Measurements from ENCODE around the gene SDK1. TPM values are rescaled to one million over a fixed set of nuclear protein-coding genes. Genes with fewer than 3 reads are reported as not detected.

Gene SDK1
- total RNA-seq, 1 donor from 2014 or later, result 16.7 TPM

DNA sequence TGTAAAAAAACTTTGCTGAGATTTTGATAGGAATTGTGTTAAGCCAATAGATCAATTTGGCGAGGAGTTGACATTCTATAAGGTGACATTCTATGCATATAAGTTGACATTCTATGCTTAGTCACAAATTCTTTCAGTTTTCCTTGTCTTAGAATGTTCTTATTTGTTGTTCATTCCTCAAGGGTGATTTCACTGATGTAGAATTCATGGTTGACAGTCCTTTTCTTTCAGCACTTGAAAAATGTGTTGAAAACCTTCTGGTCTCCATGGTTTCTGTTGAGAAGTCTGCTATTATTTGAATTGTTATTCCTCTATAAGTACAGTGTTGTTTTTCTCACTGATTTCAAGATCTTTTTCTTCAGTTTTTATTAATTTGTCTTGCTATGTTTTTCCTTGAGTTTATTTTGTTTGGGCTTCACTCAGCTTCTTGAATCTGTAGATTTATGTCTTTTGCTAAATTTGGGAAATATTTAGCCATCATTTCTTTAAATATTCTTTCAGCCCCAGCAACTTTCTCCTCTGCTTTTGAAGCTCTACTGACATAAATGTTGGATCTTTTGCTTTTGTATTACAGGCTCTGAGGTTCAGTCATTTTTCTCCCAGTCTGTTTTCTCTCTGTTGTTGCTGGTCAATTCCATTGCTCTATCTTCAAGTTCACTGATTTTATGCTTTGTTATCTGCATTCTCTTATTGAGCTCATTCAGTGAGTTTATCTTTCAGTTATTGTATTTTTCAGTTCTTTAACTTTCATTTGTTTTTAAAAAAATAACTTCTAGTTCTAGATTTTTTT lies 154.9 kb downstream of the SDK1 start:
- H3K4me1 ChIP-seq, result no peaks in the 10 kb centered on the region
- DNase-seq (ENCODE audit: extremely low spot score in 2 of 2), result no peak
- H3K27me3 ChIP-seq, result no peaks in the 10 kb centered on the region
- no peak overlapping the region for H3K27ac ChIP-seq
- TF ChIP-seq POLR2A (IDR thresholded peaks at IDR 0.05) (no peak), POLR2AphosphoS5 (IDR thresholded peaks at IDR 0.05; ENCODE audit: insufficient read depth in 1 of 2, low read depth in 1 of 2) (no peak)
- no peak overlapping the region for H3K4me3 ChIP-seq
- intact Hi-C loops (cut with DNase I), result no loop called here
- no peaks in the 10 kb centered on the region for H3K36me3 ChIP-seq
- no peaks in the 10 kb centered on the region for H3K9me3 ChIP-seq

- H3K9me3 ChIP-seq, result no peaks in the 10 kb centered on the region
- DNase-seq (ENCODE audit: extremely low spot score in 2 of 2), result no peak
- H3K36me3 ChIP-seq, result no peaks in the 10 kb centered on the region
- no peaks in the 10 kb centered on the region for H3K4me1 ChIP-seq
- intact Hi-C loops (cut with DNase I), result no loop called here
- no peak overlapping the region for H3K4me3 ChIP-seq
- TF ChIP-seq POLR2A (IDR thresholded peaks at IDR 0.05), result no peak
- TF ChIP-seq CTCF (IDR thresholded peaks at IDR 0.05), result no peak
- no peak for TF ChIP-seq POLR2AphosphoS5 (IDR thresholded peaks at IDR 0.05; ENCODE audit: insufficient read depth in 1 of 2, low read depth in 1 of 2)
- H3K27ac ChIP-seq, result no peak overlapping the region
- no peaks in the 10 kb centered on the region for H3K27me3 ChIP-seq
Observed at GRCh38 chr7:3459111-3459510, 158.1 kb downstream of the SDK1 start.

- H3K27me3 ChIP-seq, result no peaks in the 10 kb centered on the region
- intact Hi-C loops (cut with DNase I), result no loop called here
- H3K4me3 ChIP-seq, result no peak overlapping the region
- H3K4me1 ChIP-seq, result peaks cover 7% of the 10 kb centered on the region
- H3K9me3 ChIP-seq, result no peaks in the 10 kb centered on the region
- no peak overlapping the region for H3K27ac ChIP-seq
- TF ChIP-seq CTCF (IDR thresholded peaks at IDR 0.05), result no peak
- TF ChIP-seq POLR2A (IDR thresholded peaks at IDR 0.05), result no peak
- TF ChIP-seq POLR2AphosphoS5 (IDR thresholded peaks at IDR 0.05; ENCODE audit: insufficient read depth in 1 of 2, low read depth in 1 of 2), result no peak
- no peak for DNase-seq (ENCODE audit: extremely low spot score in 2 of 2)
- H3K36me3 ChIP-seq, result no peaks in the 10 kb centered on the region
Observed at GRCh38 chr7:3461923-3462322, 160.9 kb downstream of the SDK1 start.

GRCh38 chr7:3463696-3464095 lies 162.6 kb downstream of the SDK1 start:
- H3K9me3 ChIP-seq, result no peaks in the 10 kb centered on the region
- TF ChIP-seq POLR2A (IDR thresholded peaks at IDR 0.05), result no peak
- TF ChIP-seq CTCF (IDR thresholded peaks at IDR 0.05), result no peak
- no peak for TF ChIP-seq POLR2AphosphoS5 (IDR thresholded peaks at IDR 0.05; ENCODE audit: insufficient read depth in 1 of 2, low read depth in 1 of 2)
- DNase-seq (ENCODE audit: extremely low spot score in 2 of 2), result no peak
- intact Hi-C loops (cut with DNase I), result no loop called here
- no peaks in the 10 kb centered on the region for H3K36me3 ChIP-seq
- H3K4me1 ChIP-seq, result peaks cover 7% of the 10 kb centered on the region
- no peak overlapping the region for H3K4me3 ChIP-seq
- H3K27me3 ChIP-seq, result no peaks in the 10 kb centered on the region
- H3K27ac ChIP-seq, result no peak overlapping the region

DNA sequence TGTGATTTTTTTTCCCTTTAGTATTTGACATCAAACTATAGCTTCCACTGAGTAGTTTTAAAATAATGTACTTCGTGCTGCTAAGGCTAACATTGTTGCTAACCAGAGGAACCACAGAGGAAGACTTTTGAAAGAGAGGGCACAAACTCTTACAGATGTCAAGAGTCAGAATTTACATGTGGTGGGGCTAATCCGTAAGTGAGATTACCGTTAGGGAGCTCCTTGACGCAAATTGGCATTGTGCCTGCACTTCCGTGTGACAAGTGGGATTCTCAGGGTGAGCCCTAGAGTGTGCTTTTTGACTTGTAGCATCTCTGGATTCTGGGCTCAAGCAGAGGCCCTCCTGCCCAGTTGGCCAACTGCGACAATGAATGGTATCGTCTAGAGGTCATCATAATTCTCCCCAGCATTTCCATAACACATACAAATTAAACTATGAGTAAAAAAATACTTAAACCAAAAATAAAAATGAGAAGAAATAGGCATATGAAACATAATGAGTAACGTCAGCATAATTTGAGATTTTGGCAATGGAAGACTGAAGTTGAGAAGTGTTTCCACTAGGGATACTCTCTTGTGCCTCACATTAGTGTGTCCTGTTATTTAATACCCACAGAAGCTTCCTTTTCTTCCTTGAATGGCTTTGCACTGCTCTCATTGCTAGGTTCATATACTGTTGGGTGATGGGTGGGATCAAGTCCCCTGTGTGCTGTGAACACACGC lies 164.0 kb downstream of the SDK1 start:
- Histone ChIP-seq H3K27me3 (no peaks in the 10 kb centered on the region), H3K4me3 (no peak overlapping the region), H3K9me3 (no peaks in the 10 kb centered on the region), H3K4me1 (peaks cover 7% of the 10 kb centered on the region), H3K27ac (no peak overlapping the region), H3K36me3 (no peaks in the 10 kb centered on the region)
- no peak for TF ChIP-seq CTCF (IDR thresholded peaks at IDR 0.05)
- TF ChIP-seq POLR2AphosphoS5 (IDR thresholded peaks at IDR 0.05; ENCODE audit: insufficient read depth in 1 of 2, low read depth in 1 of 2), result no peak
- TF ChIP-seq POLR2A (IDR thresholded peaks at IDR 0.05), result no peak
- intact Hi-C loops (cut with DNase I), result no loop called here
- DNase-seq (ENCODE audit: extremely low spot score in 2 of 2), result no peak

Measured in vagina (tissue), 2 donors.